GM19395 (cell line): ENCODE results near the gene TMEM187.
"Not testable (repeated sequence)": the region's sequence is repeated elsewhere in the genome, so short reads cannot be mapped to it uniquely, and the experiment has no call there.

Experiments
- ATAC-seq: cut with Tn5 transposase; IDR thresholded peaks from one replicate; pipeline ENCODE4 v1.9.1; 2021; ENCODE audit warnings: mild to moderate bottlenecking, moderate library complexity; ENCODE audit not compliant: unreplicated experiment

The TMEM187 gene

GRCh38 chrX:153994398-153994797 is 21.8 kb downstream of the TMEM187 start:
- ATAC-seq, result not testable (repeated sequence)

GRCh38 chrX:153995504-153995903 is 22.9 kb downstream of the TMEM187 start:
- ATAC-seq, result no peak

- ATAC-seq, result no peak
These were observed 26.9 kb downstream of the TMEM187 start for GRCh38 chrX:153999359-154000037.

- no peak for ATAC-seq
These were observed 27.5 kb downstream of the TMEM187 start for GRCh38 chrX:154000051-154000450.

- no peak for ATAC-seq
These were observed 29.7 kb downstream of the TMEM187 start for GRCh38 chrX:154002215-154002719.

GRCh38 chrX:154004315-154004714 is 31.8 kb downstream of the TMEM187 start:
- no peak for ATAC-seq

- ATAC-seq, result no peak
These were observed 34.4 kb downstream of the TMEM187 start for GRCh38 chrX:154006947-154007346.

GRCh38 chrX:154008521-154008920 is 36.0 kb downstream of the TMEM187 start:
- peak; percentile 13 for ATAC-seq

GRCh38 chrX:154010330-154011087 is 38.0 kb downstream of the TMEM187 start:
- ATAC-seq, result no peak

- no peak for ATAC-seq
These were observed 39.1 kb downstream of the TMEM187 start for GRCh38 chrX:154011376-154012335.

GRCh38 chrX:154012336-154012991 is 39.9 kb downstream of the TMEM187 start:
- no peak for ATAC-seq

- no peak for ATAC-seq
These were observed 40.5 kb downstream of the TMEM187 start for GRCh38 chrX:154013001-154013421.

- no peak for ATAC-seq
These were observed 41.2 kb downstream of the TMEM187 start for GRCh38 chrX:154013614-154014360.

- ATAC-seq, result no peak
These were observed 42.2 kb downstream of the TMEM187 start for GRCh38 chrX:154014429-154015380.

- ATAC-seq, result no peak
These were observed 43.2 kb downstream of the TMEM187 start for GRCh38 chrX:154015581-154016264.

- no peak for ATAC-seq
These were observed 44.0 kb downstream of the TMEM187 start for GRCh38 chrX:154016366-154017076.

GRCh38 chrX:154017766-154018517 is 45.4 kb downstream of the TMEM187 start:
- ATAC-seq, result no peak
